Effector memory CD8-positive, alpha-beta T cell (primary cell): Measurements from ENCODE around the gene PIGU.
"Not testable (repeated sequence)": the region's sequence is repeated elsewhere in the genome, so short reads cannot be mapped to it uniquely, and the experiment has no call there.

Experiments
- ATAC-seq: fragments of 150-1000 bp; cut with Tn5 transposase; replicated peaks from 2 replicates; pipeline ENCODE4 v1.10.0; 2021; ENCODE audit warnings: mild to moderate bottlenecking, moderate library complexity
- DNase-seq, 3 experiments: peaks; one replicate each; pipeline ENCODE4 v3.0.0; 2021
- H3K27ac Mint-ChIP-seq, 2 donors: one replicate each; pipeline ENCODE4 v1.8.0; 2022; ENCODE audit warnings: mild to moderate bottlenecking in 2 of 2, mixed read lengths in 2 of 2, moderate library complexity in 2 of 2
- H3K27me3 Mint-ChIP-seq, 2 donors: one replicate each; pipeline ENCODE4 v1.8.0; 2022; ENCODE audit warnings: mixed read lengths in 2 of 2
- H3K36me3 Mint-ChIP-seq: one replicate; pipeline ENCODE4 v1.8.0; 2022; ENCODE audit warnings: mild to moderate bottlenecking, moderate library complexity, mixed read lengths; ENCODE audit not compliant: insufficient read depth
- H3K4me1 Mint-ChIP-seq, 2 donors: one replicate each; pipeline ENCODE4 v1.8.0; 2022; ENCODE audit warnings: low read depth in 2 of 2, mixed read lengths in 2 of 2
- H3K4me3 Mint-ChIP-seq, 2 donors: one replicate each; pipeline ENCODE4 v1.8.0; 2022; ENCODE audit warnings: mild to moderate bottlenecking in 2 of 2, mixed read lengths in 2 of 2, moderate library complexity in 2 of 2
- H3K9me3 Mint-ChIP-seq, 2 donors: one replicate each; pipeline ENCODE4 v1.8.0; 2022; ENCODE audit warnings: mixed read lengths in 2 of 2

Gene PIGU

GRCh38 chr20:34703424-34704176, 26.7 kb upstream of the PIGU start:
- no peak for ATAC-seq
- H3K4me1 Mint-ChIP-seq, result peaks cover 21% of the 10 kb centered on the region in 2 donors
- H3K27ac Mint-ChIP-seq, result peak overlapping the region; percentile 96 to 100
- H3K9me3 Mint-ChIP-seq, result no peaks in the 10 kb centered on the region
- H3K27me3 Mint-ChIP-seq, result no peaks in the 10 kb centered on the region
- DNase-seq, result peak in 2 of 3 experiments; percentile 23 to 43
- peak overlapping the region; percentile 88 to 99 for H3K4me3 Mint-ChIP-seq
- H3K36me3 Mint-ChIP-seq, result peaks cover 63% of the 10 kb centered on the region

- peak overlapping the region; percentile 96 to 100 for H3K27ac Mint-ChIP-seq
- H3K4me3 Mint-ChIP-seq, result peak overlapping the region; percentile 88 to 99
- no peak for ATAC-seq
- no peak for DNase-seq
- no peaks in the 10 kb centered on the region for H3K27me3 Mint-ChIP-seq
- H3K4me1 Mint-ChIP-seq, result peaks cover 15 to 18% of the 10 kb centered on the region in 2 donors
- H3K36me3 Mint-ChIP-seq, result peaks cover 57% of the 10 kb centered on the region
- no peaks in the 10 kb centered on the region for H3K9me3 Mint-ChIP-seq
Measured at GRCh38 chr20:34703061-34703423, 26.1 kb upstream of the PIGU start.

DNA sequence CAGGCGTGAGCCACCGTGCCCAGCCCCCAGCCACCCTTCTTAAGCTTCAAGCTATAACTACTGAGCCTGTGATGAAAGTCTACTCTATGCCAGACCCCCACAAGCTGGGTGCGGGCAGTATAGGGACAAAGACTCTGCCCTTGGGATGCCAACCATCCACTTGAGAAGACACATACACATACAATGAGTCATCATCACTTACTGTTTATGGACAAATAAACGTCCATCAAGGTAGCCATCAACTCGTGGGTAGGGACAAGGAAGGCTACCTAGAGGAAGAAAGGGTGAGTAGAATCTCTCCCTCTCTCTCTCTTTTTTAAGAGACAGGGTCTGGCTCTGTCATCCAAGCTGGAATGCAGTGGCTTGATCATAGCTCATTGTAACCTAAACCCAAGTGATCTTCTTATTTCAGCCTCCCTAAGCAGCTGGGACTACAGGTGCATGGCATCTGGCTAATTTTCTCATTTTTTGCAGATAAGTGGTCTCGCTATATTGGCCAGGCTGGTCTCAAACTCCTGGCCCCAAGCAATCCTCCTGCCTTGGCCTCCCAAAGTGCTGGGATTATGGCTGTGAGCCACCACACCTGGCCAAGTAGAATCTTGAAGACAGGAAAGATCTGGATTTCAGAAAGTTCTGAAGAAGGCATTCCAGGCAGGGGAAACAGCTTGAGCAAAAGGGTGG, 24.7 kb upstream of the PIGU start:
- peaks cover 49% of the 10 kb centered on the region for H3K36me3 Mint-ChIP-seq
- H3K9me3 Mint-ChIP-seq, result no peaks in the 10 kb centered on the region
- H3K27me3 Mint-ChIP-seq, result no peaks in the 10 kb centered on the region
- ATAC-seq, result no peak
- peaks cover 15 to 18% of the 10 kb centered on the region in 2 donors for H3K4me1 Mint-ChIP-seq
- no peak overlapping the region for H3K4me3 Mint-ChIP-seq
- DNase-seq, result no peak
- H3K27ac Mint-ChIP-seq, result no peak overlapping the region

GRCh38 chr20:34693414-34693813, 16.5 kb upstream of the PIGU start:
- Mint-ChIP-seq H3K9me3 (no peaks in the 10 kb centered on the region), H3K36me3 (peaks cover 8% of the 10 kb centered on the region), H3K4me1 (no peaks in the 10 kb centered on the region), H3K27ac (no peak overlapping the region), H3K27me3 (peaks cover 4 to 6% of the 10 kb centered on the region in 2 donors), H3K4me3 (no peak overlapping the region)
- ATAC-seq (no peak), DNase-seq (no peak)

GRCh38 chr20:34691838-34692237, 14.9 kb upstream of the PIGU start:
- H3K4me1 Mint-ChIP-seq, result no peaks in the 10 kb centered on the region
- DNase-seq (no peak), ATAC-seq (no peak)
- H3K4me3 Mint-ChIP-seq, result no peak overlapping the region
- no peaks in the 10 kb centered on the region for H3K9me3 Mint-ChIP-seq
- H3K27me3 Mint-ChIP-seq, result peaks cover 4 to 6% of the 10 kb centered on the region in 2 donors
- H3K36me3 Mint-ChIP-seq, result peaks cover 3% of the 10 kb centered on the region
- H3K27ac Mint-ChIP-seq, result no peak overlapping the region

DNA sequence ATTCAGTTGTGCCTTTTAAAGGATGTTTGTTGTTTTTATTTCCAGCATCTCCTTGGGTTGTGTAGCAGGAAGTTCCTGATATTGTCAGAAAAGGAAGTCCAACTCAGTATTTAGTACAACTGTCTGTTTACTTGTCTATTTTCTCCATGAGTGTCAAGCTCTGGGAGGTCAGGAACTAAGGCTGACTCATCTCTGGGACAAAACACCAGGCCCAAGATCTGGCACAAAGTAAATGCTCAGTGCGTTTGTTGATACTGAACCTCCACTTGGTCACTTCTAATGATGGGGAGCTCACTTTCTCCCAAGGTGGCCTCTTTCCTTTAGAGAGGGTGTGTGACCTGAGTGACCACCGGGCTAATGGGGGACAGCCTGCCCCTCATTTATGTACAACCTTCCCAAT, 12.6 kb upstream of the PIGU start:
- DNase-seq, result no peak
- Mint-ChIP-seq H3K36me3 (no peaks in the 10 kb centered on the region), H3K27me3 (peaks cover 0 to 6% of the 10 kb centered on the region in 2 donors), H3K9me3 (no peaks in the 10 kb centered on the region), H3K4me1 (no peaks in the 10 kb centered on the region), H3K27ac (no peak overlapping the region), H3K4me3 (no peak overlapping the region)
- ATAC-seq, result no peak

- peaks cover 7% of the 10 kb centered on the region for H3K36me3 Mint-ChIP-seq
- no peak for ATAC-seq
Measured at GRCh38 chr20:34683667-34684066, 6.8 kb upstream of the PIGU start.

DNA sequence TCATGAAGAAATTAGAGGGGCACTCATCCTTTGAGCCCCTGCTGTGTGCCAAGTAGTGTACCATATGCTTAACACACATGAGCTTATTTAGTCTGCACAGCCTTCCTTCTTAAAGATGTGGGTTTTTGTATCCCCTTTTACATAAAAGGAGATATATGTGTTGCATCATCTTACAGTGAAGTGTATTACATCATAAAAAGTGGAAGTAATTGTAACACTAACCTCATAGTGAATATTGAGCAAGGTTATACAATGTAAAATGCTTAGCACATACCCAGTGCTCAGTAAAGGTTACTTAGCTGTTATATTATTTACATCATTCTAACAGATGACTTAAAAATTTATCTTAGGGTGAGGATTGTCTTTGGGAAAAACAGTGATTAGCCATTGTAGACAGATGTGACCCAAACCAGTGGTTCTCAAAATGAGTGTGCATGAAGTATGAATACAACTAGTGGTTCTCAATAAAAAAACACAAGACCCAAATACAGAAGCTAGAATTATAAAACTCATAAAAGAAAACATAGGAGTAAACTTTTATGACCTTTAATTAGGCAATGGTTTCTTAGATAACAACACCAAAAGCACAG, 3.8 kb upstream of the PIGU start:
- Mint-ChIP-seq H3K4me3 (no peak overlapping the region), H3K9me3 (no peaks in the 10 kb centered on the region), H3K4me1 (peaks cover 6 to 11% of the 10 kb centered on the region in 2 donors), H3K27ac (no peak overlapping the region), H3K36me3 (peaks cover 17% of the 10 kb centered on the region), H3K27me3 (no peaks in the 10 kb centered on the region)
- DNase-seq (no peak), ATAC-seq (no peak)

More at GRCh38 chr20:34683667-34684066, 6.8 kb upstream of the PIGU start:
- Mint-ChIP-seq H3K27me3 (no peaks in the 10 kb centered on the region), H3K9me3 (no peaks in the 10 kb centered on the region), H3K4me1 (no peaks in the 10 kb centered on the region), H3K27ac (no peak overlapping the region), H3K4me3 (no peak overlapping the region)
- no peak for DNase-seq

- Mint-ChIP-seq H3K27ac (peak overlapping the region; percentile 82 to 95), H3K4me3 (peak overlapping the region; percentile 95 to 98), H3K9me3 (no peaks in the 10 kb centered on the region), H3K36me3 (peaks cover 14% of the 10 kb centered on the region), H3K4me1 (peaks cover 6 to 11% of the 10 kb centered on the region in 2 donors), H3K27me3 (no peaks in the 10 kb centered on the region)
- no peak for DNase-seq
- no peak for ATAC-seq
Measured at GRCh38 chr20:34675993-34676641, 775 bp downstream of the PIGU start.

DNA sequence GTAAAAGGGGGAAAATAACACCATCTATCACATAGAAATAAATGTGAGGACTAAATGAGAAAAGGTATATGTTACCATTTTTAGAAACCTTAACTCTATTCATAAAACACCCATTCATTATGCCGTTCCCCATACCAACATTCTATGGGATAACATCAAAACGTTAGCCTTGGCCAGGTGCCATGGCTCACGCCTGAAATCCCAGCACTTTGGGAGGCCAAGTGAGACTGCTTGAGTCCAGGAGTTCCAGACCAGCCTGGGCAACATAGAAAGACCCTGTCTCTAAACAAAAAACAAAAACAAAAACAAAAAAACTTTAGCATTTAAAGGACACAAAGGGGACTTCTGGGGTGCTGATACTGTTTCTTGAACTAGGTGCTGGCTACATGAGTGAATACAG, 1.3 kb downstream of the PIGU start:
- DNase-seq (no peak), ATAC-seq (no peak)
- Mint-ChIP-seq H3K9me3 (no peaks in the 10 kb centered on the region), H3K36me3 (peaks cover 10% of the 10 kb centered on the region), H3K27ac (no peak overlapping the region), H3K4me3 (peak overlapping the region; percentile 95 to 98), H3K4me1 (peaks cover 6 to 16% of the 10 kb centered on the region in 2 donors), H3K27me3 (no peaks in the 10 kb centered on the region)

DNA sequence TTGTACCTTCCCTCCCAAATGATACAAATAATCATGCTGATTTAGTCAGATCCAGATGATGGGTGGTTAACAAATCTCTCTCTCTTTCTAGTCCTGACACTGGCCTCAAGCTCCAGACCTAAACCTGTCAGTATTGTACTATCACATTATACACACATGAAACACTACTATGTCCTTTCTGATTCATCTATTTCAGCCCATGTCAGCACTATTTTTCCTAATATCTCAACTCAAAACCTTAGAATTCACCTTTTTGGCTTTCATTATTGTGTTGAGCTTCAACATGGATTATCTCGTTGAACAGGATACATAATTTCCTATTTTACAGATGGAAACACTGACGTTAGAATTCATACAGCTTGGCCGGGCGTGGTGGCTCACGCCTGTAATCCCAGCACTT, 3.5 kb downstream of the PIGU start:
- Mint-ChIP-seq H3K27me3 (no peaks in the 10 kb centered on the region), H3K4me3 (no peak overlapping the region), H3K27ac (no peak overlapping the region), H3K9me3 (no peaks in the 10 kb centered on the region), H3K4me1 (peaks cover 6 to 19% of the 10 kb centered on the region in 2 donors), H3K36me3 (peaks cover 14% of the 10 kb centered on the region)
- DNase-seq, result no peak
- no peak for ATAC-seq

DNA sequence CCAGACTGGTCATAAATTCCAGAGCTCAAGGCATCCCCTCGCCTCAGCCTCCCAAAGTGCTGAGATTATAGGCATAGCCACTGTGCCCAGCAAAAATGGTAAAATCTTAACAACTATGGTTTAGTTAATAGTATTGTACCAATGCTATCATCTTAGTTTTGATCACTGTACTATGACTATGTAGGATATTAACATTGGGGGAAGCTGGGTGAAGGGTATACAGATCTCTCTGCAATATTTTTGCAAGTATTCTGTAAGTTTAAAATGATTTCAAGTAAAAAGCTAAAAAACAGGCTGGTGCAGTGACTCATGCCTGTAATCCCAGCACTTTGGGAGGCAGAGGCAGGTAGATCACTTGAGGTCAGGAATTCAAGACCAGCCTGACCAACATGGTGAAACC, 7.8 kb downstream of the PIGU start:
- DNase-seq, result no peak
- no peak for ATAC-seq
- peak overlapping the region in 1 of 2 donors; percentile 84 for H3K27ac Mint-ChIP-seq
- H3K27me3 Mint-ChIP-seq, result no peaks in the 10 kb centered on the region
- no peak overlapping the region for H3K4me3 Mint-ChIP-seq
- no peaks in the 10 kb centered on the region for H3K9me3 Mint-ChIP-seq
- H3K36me3 Mint-ChIP-seq, result peaks cover 3% of the 10 kb centered on the region
- H3K4me1 Mint-ChIP-seq, result peaks cover 4 to 13% of the 10 kb centered on the region in 2 donors

- H3K4me1 Mint-ChIP-seq, result peaks cover 7 to 16% of the 10 kb centered on the region in 2 donors
- DNase-seq, H3K4me3 Mint-ChIP-seq, ATAC-seq, H3K9me3 Mint-ChIP-seq, H3K27ac Mint-ChIP-seq, H3K27me3 Mint-ChIP-seq, H3K36me3 Mint-ChIP-seq: not testable (repeated sequence)
Measured at GRCh38 chr20:34664751-34665150, 12.1 kb downstream of the PIGU start.
